GM18502 (cell line): Measurements from ENCODE around the gene CUX1.
"Not testable (repeated sequence)": the region's sequence is repeated elsewhere in the genome, so short reads cannot be mapped to it uniquely, and the experiment has no call there.

Experiments
- ATAC-seq: cut with Tn5 transposase; IDR thresholded peaks from one replicate; pipeline ENCODE4 v1.9.1; 2021; ENCODE audit warnings: mild to moderate bottlenecking; ENCODE audit not compliant: unreplicated experiment, poor library complexity

CUX1 gene

DNA sequence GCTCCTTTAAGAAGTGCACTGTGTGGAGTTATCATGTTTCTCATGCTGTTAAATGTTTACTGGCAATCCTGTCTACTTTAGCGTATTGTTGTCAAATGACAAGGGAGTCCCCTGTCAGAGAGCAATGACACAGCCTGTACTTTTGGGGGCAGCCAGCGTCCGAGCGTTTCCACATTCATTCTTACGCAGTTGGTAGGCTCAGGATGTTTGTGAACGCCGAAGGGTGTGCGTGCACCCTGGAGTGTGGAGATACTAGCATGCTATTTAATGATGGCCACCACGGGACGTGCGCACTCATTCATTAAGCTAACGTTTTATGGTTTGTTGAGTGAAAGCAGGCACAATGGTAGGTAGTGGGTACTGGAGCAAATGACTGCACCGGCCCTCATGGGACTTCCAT, 48.0 kb downstream of the CUX1 start:
- no peak for ATAC-seq

DNA sequence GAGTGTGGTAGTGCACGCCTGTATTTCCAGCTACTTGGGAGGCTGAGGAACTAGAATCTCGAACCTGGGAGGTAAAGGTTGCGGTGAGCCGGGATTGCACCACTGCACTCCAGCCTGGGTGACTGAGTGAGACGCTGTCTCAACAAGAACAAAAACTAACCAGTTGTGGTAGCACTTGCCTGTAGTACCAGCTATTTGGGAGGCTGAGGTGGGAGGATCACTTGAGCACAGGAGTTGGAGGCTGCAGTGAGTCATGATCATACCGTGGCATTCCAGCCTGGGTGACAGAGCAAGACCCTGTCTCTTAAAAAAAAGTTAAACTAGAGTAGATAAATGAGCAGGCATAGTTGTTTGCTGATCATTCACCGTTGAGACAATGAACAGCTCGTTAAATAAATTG, 48.9 kb downstream of the CUX1 start:
- ATAC-seq, result no peak

DNA sequence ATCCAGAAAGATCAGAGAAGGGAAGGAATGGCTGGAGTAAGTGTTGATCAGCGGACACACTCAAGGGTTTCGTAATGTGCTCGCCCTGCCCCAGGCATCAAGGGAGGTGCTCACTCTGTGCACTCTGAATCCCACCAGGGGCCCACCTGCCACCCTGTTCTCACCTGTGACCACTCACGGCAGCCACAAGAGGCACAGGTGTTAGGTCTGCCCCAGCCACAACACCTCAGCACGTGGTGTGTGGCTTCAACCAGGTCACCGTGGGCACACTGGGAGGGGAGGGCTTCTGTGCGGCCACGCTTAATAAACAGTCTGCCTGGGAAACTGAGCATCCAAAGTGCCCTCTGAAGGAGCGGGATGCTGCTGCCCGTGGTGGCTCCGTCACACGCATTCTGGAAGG, 49.8 kb downstream of the CUX1 start:
- ATAC-seq, result no peak

DNA sequence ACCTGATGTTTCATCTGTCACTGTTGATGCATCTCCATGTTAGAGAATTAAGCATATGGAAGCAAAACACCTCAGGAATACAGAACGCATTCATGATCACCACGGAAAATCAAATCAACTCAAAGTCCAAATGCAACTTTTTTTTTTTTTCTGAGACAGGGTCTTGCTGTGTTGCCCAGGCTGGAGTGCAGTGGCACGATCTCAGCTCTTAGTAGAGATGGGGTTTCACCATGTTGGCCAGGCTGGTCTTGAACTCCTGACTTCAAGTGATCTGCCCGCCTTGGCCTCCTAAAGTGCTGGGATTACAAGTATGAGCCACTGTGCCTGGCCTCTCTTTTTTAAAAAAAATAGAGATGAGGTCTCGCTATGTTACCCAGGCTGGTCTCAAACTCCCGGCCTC, 50.3 kb downstream of the CUX1 start:
- not testable (repeated sequence) for ATAC-seq

DNA sequence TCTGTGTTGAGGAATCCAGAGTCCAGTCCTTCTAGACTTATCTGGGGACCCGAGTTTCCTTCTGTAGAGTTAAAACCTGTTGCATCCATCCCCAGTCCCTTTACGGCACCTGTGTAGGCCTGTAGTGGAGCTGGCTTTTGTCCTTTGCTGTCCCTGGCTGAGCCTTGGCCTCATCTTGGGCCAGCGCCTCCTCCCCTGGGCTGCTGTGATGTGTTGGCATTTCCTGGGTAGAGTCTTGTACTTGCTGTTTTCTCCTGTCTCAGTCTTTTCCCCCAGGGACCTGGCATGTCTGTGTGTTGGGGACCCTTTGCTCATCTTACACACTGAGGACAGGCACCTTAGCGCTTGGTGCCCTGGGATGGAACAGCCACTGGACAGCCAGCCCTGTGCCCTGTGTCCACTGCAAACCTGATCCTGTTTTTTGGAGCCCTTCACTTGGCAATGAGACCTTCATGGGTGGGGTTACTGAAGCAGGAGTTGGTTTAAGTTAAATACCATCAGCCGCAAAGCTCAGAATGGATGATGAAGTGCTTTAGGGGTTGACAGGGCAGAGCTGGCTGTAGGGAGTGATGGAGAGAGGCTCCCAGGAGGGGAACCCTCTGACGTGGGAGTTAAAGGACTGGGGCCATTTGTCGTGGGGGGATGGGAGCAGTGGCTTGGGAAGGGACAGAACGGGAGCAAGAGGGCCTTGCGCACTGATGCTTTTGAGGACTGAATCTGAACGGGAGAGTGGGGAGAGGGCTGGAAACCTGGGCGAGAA, 50.9 kb downstream of the CUX1 start:
- no peak for ATAC-seq

DNA sequence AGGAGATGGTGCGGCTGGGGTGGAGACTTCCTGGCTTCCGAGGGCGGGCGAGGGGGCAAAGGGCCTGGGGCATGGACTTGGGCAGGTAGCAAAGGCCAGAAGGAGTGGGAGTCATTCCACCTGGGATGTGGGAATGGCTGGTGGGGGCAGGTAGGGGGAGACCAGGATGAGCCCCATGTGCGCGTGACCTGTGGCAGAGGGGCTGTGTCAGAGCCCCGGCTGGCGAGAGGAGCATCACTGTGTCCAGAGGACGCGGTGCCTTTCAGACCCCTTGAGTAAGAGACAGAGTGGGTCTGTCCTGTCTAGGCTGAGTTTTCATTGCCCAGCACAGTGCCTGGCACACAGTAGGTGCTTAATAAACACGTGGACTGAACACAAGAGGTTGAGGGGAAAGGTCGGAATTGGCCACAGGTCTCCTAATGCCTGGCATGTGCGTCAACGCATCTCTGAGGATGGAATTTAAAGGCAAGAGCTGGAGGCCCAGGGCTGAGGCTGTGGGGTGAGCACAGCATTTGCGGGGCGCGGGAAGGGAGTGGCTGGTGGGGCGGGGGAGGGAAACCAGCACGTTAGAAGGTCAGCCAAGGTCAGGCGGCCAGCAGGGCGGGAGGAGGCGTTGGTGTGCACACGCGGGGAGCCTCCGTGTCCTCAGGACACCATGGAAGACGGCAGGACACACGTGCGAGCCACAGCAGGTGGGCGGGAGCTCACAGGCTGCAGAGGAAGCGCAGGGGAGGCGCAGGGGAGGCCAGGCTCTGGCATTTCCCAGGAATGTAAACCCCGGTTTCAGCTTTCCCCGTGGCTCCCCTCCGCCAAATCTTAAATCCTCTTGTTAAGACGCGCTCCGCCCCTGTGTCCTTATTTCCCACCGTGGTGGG, 51.8 kb downstream of the CUX1 start:
- no peak for ATAC-seq

DNA sequence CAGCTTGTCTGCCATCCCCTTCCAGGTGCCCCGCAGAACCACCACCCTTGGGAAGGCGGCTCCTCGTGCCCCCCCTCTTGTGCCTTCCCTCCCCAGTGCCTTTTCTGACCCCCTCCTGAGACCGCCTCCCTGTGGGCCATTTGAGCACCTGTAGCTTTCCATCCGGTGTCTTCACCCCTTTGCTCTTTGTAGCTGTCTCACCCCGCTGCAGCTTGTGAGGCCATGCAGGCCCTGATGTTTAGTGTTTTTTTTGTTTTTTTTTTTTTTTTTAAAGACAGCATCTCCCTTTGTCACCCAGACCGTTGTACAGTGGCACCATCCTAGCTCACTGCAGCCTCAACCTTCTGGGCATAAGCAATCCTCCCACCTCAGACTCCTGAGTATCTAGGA, 52.5 kb downstream of the CUX1 start:
- ATAC-seq, result no peak

DNA sequence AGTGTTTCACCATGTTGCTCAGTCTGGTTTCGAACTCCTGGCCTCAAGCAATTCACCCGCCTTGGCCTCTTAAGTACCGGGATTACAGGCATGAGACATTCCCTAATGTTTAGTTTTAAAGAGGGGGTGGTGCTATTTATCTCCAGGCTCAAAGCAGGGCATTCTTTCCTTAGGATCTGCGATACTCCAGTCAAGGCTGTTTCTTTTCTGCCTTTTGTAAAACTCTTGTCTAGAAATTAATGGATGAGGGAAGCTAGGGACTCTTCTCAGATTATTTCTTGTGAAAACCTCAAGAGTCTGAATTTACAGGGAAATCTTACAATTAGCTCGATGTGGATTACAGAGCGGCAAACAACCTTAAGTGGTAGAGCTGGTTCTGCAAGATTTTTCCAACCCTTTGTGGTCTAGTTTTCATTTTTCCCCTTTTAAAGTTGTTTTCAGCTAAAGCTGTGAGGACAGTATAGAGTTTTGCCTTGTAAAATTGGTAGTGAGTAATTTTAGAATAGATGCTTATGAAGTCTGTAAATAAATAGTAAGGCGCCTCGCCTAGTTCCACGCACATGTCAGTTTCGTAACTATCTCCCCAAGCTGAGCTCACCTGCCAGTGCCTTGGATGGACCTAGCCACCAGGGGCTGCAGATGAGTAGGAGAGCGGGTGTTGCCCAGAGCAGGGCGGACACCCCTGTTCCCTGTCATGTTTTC, 53.1 kb downstream of the CUX1 start:
- ATAC-seq, result no peak

DNA sequence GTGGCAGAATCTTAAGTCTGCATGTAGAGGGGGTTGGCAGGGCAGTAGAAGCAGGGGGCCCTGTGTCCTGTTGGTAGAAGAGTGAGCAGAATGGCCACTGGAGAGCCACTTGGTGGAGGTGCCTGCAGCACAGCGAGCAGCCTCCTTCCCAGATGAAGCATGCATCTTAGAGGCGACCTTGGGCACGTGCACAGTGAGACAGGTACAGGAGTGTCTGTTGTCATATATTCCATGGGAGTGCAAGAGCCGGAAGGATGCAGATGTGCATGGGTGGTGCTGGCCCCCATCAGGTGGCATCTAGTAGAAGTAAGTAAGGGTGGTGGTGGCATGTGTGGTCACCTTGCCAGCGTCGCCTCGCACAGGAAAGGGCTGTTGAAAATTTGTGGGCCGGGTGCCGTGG, 53.9 kb downstream of the CUX1 start:
- ATAC-seq, result no peak

DNA sequence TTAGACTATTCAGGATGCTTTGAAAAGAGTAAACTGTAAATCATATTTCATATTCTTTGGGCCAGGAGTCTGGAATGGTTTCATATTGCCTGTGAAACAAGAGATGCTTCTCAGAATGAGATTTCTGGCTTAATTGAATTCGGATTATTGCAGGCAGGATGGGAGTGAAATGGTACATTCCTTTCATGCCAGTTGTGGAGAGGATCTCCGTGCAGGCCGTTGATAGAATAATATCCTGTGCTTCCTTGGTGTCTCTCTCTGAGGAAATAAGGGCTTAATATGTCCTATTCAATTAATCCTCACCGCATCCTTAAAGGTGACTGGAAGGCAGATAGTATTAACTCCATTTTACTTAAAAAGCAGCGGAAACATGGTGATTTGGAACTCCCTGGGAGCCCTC, 56.6 kb downstream of the CUX1 start:
- no peak for ATAC-seq

DNA sequence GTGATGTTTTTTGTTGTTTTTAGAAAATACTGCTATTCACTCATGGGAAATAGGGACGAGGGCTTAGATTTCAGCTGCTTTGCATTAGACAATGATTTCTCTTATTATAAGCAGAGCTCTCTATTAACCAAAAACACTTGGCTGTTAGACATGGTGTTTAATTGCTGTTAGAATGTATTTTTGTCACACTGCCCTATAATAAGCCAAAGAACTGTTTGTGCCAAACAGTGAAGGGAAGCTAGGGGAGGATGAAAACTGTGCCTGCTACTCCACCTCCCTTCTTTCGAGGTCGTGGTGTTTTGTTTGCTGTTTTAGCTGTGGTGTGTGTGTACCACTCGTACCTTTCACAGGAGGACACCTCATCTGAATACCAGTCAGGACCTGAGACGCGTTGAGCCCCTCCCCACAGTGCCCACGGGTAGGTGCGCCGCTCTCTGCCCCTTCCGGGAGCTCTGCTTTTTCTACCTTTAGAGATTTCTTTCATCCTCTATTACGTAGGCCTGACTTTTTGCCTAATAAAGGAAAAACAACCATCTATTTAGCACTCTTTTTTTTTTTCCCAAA, 57.9 kb downstream of the CUX1 start:
- ATAC-seq, result no peak

DNA sequence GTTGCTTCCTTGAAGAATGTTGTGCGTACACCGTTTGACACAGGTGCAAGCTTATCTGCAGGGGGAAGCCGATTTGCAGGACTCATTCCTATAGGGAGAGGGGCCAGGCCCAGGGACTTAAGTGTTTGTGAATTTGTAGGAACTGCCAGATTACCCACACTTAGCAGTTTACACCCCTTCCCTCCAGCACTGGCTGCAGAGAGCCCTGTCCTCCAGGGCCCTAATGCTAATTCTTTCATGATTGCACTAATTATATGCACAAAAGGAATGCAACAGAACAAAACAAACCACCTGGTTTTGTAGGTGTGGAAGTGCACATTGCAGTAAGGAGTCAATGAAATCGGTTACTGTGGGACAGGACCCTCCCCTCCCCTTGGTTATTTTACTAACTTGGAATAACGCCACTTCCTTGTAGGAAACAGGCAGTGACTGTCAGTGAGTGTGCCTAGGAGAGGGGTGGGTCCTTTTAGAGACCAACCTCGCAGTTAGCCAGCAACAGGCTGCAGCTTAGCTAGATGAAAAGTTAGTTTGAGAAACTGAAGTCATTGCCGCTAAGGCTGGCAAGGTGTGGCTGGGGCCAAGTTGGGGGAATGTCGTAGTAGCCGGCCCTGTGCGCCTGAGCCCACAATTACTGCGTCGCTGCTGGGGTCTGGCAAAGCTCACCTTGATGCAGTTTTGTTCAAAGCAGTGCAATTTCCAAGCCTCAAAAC, 60.6 kb downstream of the CUX1 start:
- no peak for ATAC-seq

DNA sequence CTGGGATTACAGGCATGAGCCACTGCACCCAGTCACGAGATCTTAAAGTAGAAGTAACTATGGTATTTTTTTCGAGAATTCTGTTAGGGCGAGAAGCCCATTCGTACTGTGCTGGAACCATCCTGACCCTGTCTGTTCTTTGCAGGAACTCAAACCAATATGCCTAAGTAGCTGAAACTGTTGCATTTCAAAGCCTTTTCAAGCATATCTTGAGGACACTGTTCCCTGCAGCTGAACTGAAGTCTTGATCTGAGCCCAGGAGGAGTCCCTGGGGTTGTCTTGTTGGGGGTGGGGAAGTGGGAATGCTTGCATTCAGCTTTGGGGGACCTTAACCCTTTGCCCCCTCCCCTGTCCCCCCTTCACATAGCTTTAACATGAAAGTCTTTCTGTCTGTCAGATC, 61.5 kb downstream of the CUX1 start:
- no peak for ATAC-seq

DNA sequence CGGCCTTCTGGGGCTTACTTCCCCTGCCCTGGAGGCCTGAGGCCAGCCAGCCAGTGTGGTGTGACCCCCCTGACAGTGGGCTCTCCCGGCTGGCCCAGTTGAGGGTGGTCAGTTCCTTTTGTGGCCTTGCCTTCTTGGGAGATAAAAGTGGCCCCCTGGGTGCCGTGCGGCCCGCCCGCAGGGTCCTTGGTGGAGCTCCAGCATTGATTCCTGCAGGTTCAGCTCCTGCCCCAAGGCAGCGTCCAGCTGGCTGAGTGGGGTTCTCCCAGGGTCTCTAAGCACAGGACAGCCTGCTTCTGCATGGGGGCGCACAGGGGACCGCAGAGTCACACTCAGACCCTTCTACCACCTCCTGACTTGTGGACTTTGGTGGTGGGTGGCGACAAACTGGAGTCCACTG, 62.1 kb downstream of the CUX1 start:
- no peak for ATAC-seq

DNA sequence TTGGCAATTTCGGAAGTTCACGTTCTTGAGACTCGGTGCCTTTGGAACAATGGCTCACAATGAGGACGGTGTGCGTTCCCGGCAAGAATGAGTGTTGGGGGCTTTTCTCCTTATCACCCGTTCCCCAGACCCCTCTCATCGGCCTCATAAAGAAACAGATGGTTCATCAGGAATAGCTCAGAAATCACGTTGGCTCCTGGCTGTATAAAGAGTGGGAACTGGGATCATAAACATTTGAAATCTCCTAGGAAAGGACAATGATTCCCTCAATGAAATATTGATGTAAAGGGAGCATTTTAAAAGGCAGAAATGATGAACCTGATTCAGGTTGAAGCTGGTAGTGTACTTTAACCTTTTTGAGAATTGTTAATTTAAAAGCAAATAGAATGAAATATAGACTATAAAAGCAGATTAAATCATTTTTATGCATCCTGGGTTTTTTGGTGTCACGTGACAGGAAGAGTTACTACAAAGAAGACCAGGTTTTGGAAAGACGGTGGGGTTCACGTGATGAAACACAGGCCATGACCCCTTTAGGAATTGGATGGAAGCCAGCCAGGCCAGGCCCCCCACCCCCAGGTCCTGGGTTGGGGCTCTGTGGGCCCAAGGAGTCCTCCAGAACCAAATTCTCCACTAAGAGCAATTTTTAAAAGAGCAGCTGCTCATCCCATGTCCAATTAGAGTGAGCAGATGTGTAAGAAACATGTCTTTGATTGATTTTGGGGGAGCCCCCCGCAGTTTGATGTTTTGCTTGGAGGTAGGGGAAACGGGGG, 63.0 kb downstream of the CUX1 start:
- no peak for ATAC-seq

DNA sequence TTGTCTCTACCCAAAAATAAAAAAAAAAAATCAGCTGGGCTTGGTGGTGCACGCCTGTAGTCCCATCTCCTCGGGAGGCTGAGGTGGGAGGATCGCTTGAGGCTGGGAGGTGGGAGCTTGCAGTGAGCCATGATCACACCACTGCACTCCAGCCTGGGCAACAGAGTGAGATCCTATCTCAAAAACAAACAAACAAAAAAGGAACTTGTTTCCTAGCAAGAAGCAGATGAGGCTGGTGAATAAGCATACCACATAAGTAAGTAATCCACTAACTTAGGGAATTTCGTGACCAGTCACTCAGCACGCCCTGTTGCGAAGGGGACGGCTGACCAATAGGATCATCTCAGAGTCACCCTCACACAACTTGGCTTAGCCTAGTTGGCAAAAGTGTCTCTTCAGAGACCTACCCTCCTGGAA, 64.6 kb downstream of the CUX1 start:
- no peak for ATAC-seq

DNA sequence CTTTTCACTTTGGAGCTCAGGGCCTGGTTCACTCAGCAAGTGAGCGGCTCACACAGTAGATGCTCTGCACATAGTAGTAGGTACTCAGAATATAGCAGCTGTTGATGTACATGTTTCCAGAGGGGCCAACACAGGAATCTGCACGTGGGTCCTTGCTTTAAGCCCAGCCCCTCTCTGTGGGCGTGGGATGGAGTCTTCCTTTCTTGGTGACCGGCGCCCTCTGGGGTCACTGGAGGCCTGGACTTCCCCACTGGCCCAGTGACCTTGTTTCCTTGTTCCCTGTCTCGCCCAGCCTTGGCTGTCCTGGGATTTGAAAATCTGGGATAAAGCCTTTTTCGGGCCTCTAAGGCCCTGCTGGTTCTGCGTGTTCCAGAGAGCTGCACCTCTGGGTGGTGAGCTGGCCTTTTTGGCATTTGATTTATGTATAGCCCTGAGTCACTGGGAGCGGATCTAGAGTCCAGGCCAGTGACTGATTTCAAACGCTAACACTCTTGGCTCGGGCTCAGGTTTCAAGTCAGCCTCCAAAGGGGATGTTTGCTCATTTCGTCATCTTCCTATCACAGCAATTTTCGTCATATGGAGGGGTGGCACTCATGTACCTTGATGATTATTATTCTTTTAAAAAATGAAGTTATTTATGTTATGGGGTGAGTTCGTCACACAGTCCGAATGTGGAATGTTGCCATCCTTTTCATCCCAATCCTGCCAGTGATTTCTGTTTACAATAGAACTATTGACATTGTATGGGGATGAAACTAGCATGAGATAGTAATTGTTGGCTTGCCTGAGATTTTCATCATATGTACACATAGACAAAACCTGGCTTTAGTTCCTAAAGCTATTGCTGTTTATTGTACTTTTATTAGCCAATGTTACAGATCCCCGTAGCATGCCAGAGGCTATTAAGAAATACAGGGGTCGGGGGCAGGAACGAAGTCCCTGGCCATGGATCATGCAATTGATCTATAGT, 65.5 kb downstream of the CUX1 start:
- ATAC-seq, result no peak
